OCI-LY3 (cell line): Measurements from ENCODE around the gene PBOV1.

ENCODE experiments used
- H2AFZ ChIP-seq: fragments of 200-600, 300-600 bp; shearing (Covaris generic); 2 replicates; pipeline ENCODE4 v1.6.0; 2014; ENCODE audit warnings: antibody characterized with exemption, low read depth, low read length
- H3K27ac ChIP-seq: fragments of 200-600, 300-600 bp; sonication (generic); 2 replicates; pipeline ENCODE4 v1.5.1; 2014; ENCODE audit warnings: mild to moderate bottlenecking, low read length, moderate library complexity, mixed read lengths
- H3K27me3 ChIP-seq: fragments of 200-600, 300-600 bp; sonication (generic); 2 replicates; pipeline ENCODE4 v1.6.1; 2014; ENCODE audit warnings: low read depth, low read length, mixed read lengths
- H3K36me3 ChIP-seq: fragments of 200-600, 300-600 bp; sonication (generic); replicated peaks from 2 replicates; pipeline ENCODE3; 2014; ENCODE audit warnings: low read depth, low read length, mixed read lengths
- H3K4me1 ChIP-seq: fragments of 300-600, 200-600 bp; sonication (generic); 2 replicates; pipeline ENCODE4 v1.6.1; 2014; ENCODE audit warnings: low read length, mixed read lengths
- H3K4me2 ChIP-seq: fragments of 200-600, 300-600 bp; sonication (generic); 2 replicates; pipeline ENCODE4 v1.6.1; 2014; ENCODE audit warnings: low read length, mixed read lengths
- H3K4me3 ChIP-seq: fragments of 300-600, 200-600 bp; sonication (generic); 2 replicates; pipeline ENCODE4 v1.5.1; 2014; ENCODE audit warnings: antibody characterized with exemption, mild to moderate bottlenecking, low read length, moderate library complexity
- H3K79me2 ChIP-seq: fragments of 300-600, 200-600 bp; shearing (Covaris generic); 2 replicates; pipeline ENCODE4 v1.6.1; 2014; ENCODE audit warnings: mild to moderate bottlenecking, low read length, mixed read lengths
- H3K9ac ChIP-seq: fragments of 300-600, 200-600 bp; shearing (Covaris generic); 2 replicates; pipeline ENCODE4 v1.6.0; 2014; ENCODE audit warnings: mild to moderate bottlenecking, low read length, moderate library complexity
- H3K9me3 ChIP-seq: fragments of 200-600, 300-600 bp; shearing (Covaris generic); 2 replicates; pipeline ENCODE4 v1.6.1; 2014; ENCODE audit warnings: low read length, mixed read lengths; ENCODE audit not compliant: insufficient read depth
- H4K20me1 ChIP-seq: fragments of 200-600, 300-600 bp; sonication (generic); 2 replicates; pipeline ENCODE4 v1.6.1; 2016; ENCODE audit warnings: low read length, mixed read lengths; ENCODE audit not compliant: insufficient read depth
- CTCF ChIP-seq: fragments of 200-600, 300-600 bp; sonication (generic); IDR thresholded peaks from 2 replicates; pipeline ENCODE4 v1.5.1; 2014; ENCODE audit warnings: antibody characterized with exemption, low read length, low read depth
- EZH2phosphoT487 ChIP-seq: fragments of 200-600 bp; shearing (Covaris generic); IDR thresholded peaks from 2 replicates; pipeline ENCODE4 v1.6.1; 2018; ENCODE audit warnings: antibody characterized with exemption, mixed run types, low read depth

The PBOV1 gene

DNA sequence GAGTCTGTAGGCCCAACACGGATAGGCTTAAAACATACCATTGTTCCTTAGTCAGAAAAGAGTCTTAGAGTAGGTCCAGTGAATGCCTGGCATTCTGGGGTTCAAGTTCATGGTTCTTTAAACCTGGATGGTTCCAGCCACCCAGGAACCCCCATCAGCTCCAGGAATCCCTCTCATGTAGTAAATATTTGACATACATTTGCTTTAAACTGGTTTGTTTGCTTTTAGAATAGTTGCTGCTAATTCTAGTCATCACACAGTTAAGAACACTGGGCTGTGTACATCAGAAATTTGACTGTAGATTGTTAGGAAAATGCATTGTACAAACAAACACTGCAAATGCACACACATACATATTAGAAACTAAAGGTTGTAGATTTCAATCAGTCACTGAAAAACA, 30.6 kb upstream of the PBOV1 start:
- Histone ChIP-seq H3K27ac (no peak overlapping the region), H3K79me2 (no peaks in the 10 kb centered on the region), H4K20me1 (no peaks in the 10 kb centered on the region), H3K36me3 (no peaks in the 10 kb centered on the region), H3K9ac (no peak overlapping the region), H3K27me3 (peaks cover 12% of the 10 kb centered on the region; the same call in 1 of the 2 replicates), H3K4me1 (no peaks in the 10 kb centered on the region), H3K9me3 (no peaks in the 10 kb centered on the region), H2AFZ (no peak overlapping the region), H3K4me2 (no peak overlapping the region), H3K4me3 (no peak overlapping the region)
- no peak for TF ChIP-seq EZH2phosphoT487
- no peak for TF ChIP-seq CTCF

DNA sequence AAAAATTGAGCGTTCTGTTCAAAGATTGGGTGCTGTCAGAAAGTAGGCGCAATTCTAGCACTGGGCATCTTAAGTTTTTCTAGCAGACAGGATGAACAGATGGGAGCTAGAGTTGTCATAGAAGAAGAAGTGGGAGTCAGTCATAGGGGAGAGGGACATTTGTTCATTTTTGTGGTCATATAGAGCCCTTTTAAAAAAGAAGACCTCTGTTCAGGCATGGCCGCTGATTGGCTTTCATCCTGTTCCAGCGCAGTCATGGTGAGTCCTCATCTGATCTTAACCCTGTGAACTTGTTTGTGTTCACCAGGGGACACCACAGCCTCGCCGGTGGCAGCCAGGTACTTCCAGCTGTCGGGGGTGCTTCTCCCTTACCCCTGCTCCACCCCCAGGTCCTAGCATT, 29.7 kb upstream of the PBOV1 start:
- no peak overlapping the region for H3K4me2 ChIP-seq
- no peak overlapping the region for H3K27ac ChIP-seq
- H3K36me3 ChIP-seq: no peaks in the 10 kb centered on the region
- no peak overlapping the region for H2AFZ ChIP-seq
- no peak overlapping the region for H3K4me3 ChIP-seq
- no peak overlapping the region for H3K9ac ChIP-seq
- no peaks in the 10 kb centered on the region for H3K79me2 ChIP-seq
- H3K27me3 ChIP-seq: peaks cover 12% of the 10 kb centered on the region; the same call in 1 of the 2 replicates
- H3K9me3 ChIP-seq: no peaks in the 10 kb centered on the region
- H4K20me1 ChIP-seq: no peaks in the 10 kb centered on the region
- TF ChIP-seq EZH2phosphoT487: no peak
- TF ChIP-seq CTCF: no peak
- no peaks in the 10 kb centered on the region for H3K4me1 ChIP-seq

GRCh38 chr6:138246650-138247440, 28.6 kb upstream of the PBOV1 start:
- no peaks in the 10 kb centered on the region for H3K9me3 ChIP-seq
- H2AFZ ChIP-seq: no peak overlapping the region
- H3K27me3 ChIP-seq: peaks cover 10% of the 10 kb centered on the region; the same call in 1 of the 2 replicates
- H3K4me2 ChIP-seq: no peak overlapping the region
- no peak overlapping the region for H3K27ac ChIP-seq
- no peak for TF ChIP-seq CTCF
- no peak for TF ChIP-seq EZH2phosphoT487
- H3K9ac ChIP-seq: no peak overlapping the region
- H4K20me1 ChIP-seq: no peaks in the 10 kb centered on the region
- no peaks in the 10 kb centered on the region for H3K36me3 ChIP-seq
- H3K79me2 ChIP-seq: no peaks in the 10 kb centered on the region
- H3K4me1 ChIP-seq: no peaks in the 10 kb centered on the region
- H3K4me3 ChIP-seq: no peak overlapping the region

GRCh38 chr6:138245751-138246150, 27.5 kb upstream of the PBOV1 start:
- Histone ChIP-seq H4K20me1 (no peaks in the 10 kb centered on the region), H3K27me3 (peaks cover 16% of the 10 kb centered on the region), H3K4me1 (no peaks in the 10 kb centered on the region), H3K27ac (no peak overlapping the region), H3K4me3 (no peak overlapping the region), H3K4me2 (no peak overlapping the region), H3K9ac (no peak overlapping the region), H3K9me3 (no peaks in the 10 kb centered on the region), H3K36me3 (no peaks in the 10 kb centered on the region), H2AFZ (no peak overlapping the region), H3K79me2 (no peaks in the 10 kb centered on the region)
- TF ChIP-seq EZH2phosphoT487 (no peak), CTCF (no peak)
